H1 (cell line): Measurements from ENCODE around the gene KRT80. TPM values are rescaled to one million over a fixed set of nuclear protein-coding genes. Genes with fewer than 3 reads are reported as not detected.

ENCODE experiments used
- CTCF ChIA-PET: fragments of 300-600 bp; sonication (Branson Sonifier 250); formaldehyde crosslinking; loops from one replicate; lab custom pipeline; 2021; ENCODE audit not compliant: partially characterized antibody; lab: Charles Lee
- POLR2A ChIA-PET: fragments of 300-600 bp; sonication (Branson Sonifier 250); formaldehyde crosslinking; loops from one replicate; lab custom pipeline; 2021; ENCODE audit warnings: inconsistent platforms; ENCODE audit not compliant: partially characterized antibody; lab: Charles Lee
- DNase-seq, 2 experiments: peaks; one replicate each; pipeline versions ENCODE4 v3.0.0 to v3.0.0-alpha.2; 2010 to 2022; ENCODE audit warnings: low spot score in 2 of 2, low read depth in 1 of 2, mixed read lengths in 1 of 2
- FAIRE-seq: peaks from 2 replicates; lab custom pipeline; 2011; peaks lifted over from hg19 to GRCh38; lab: Jason Lieb, UNC
- H2AFZ ChIP-seq: 2 replicates; pipeline ENCODE4 v1.8.1; 2012; ENCODE audit warnings: low read length, inconsistent platforms
- H2AK5ac ChIP-seq: 2 replicates; pipeline ENCODE4 v1.6.1; 2013; ENCODE audit warnings: low read depth, low read length
- H2BK120ac ChIP-seq: replicated peaks from 2 replicates; pipeline ENCODE3; 2013; ENCODE audit warnings: low read depth, low read length, inconsistent platforms
- H2BK12ac ChIP-seq: 2 replicates; pipeline ENCODE4 v1.6.1; 2013; ENCODE audit warnings: low read depth, low read length
- H2BK15ac ChIP-seq: 2 replicates; pipeline ENCODE4 v1.6.1; 2013; ENCODE audit warnings: low read length
- H2BK20ac ChIP-seq: 2 replicates; pipeline ENCODE4 v1.6.1; 2013; ENCODE audit warnings: low read length
- H2BK5ac ChIP-seq: 2 replicates; pipeline ENCODE4 v1.6.1; 2013; ENCODE audit warnings: low read depth, low read length
- H3K14ac ChIP-seq: 2 replicates; pipeline ENCODE4 v1.6.1; 2013; ENCODE audit warnings: inconsistent platforms; ENCODE audit not compliant: insufficient read length
- H3K18ac ChIP-seq: 2 replicates; pipeline ENCODE4 v1.6.1; 2013; ENCODE audit warnings: low read length; ENCODE audit errors: extremely low read depth
- H3K23ac ChIP-seq: 2 replicates; pipeline ENCODE4 v1.6.1; 2013; ENCODE audit warnings: inconsistent platforms; ENCODE audit not compliant: insufficient read length
- H3K23me2 ChIP-seq: 2 replicates; pipeline ENCODE4 v1.6.1; 2013; ENCODE audit warnings: low read depth, low read length
- H3K27ac ChIP-seq: 2 replicates; pipeline ENCODE4 v1.6.1; 2011; ENCODE audit warnings: low read depth, low read length, inconsistent platforms
- H3K27me3 ChIP-seq, 4 experiments: replicated peaks in 1 of 4; 1 replicate in 1 of 4; 2 replicates in 3 of 4; pipeline versions ENCODE4 v1.6.1 to v1.8.1; 2011 to 2013; ENCODE audit warnings: low read length in 3 of 4, mild to moderate bottlenecking in 3 of 4, inconsistent platforms in 2 of 4, mixed read lengths in 2 of 4, moderate library complexity in 1 of 4; ENCODE audit not compliant: control insufficient read depth in 3 of 4, insufficient read depth in 3 of 4; ENCODE audit errors: extremely low read depth in 1 of 4
- H3K36me3 ChIP-seq, 4 experiments: 2 replicates each; pipeline versions ENCODE4 v1.6.1 to v1.8.1; 2011 to 2013; ENCODE audit warnings: mild to moderate bottlenecking in 4 of 4, low read length in 3 of 4, moderate library complexity in 2 of 4, control low read depth in 1 of 4, inconsistent platforms in 1 of 4; ENCODE audit not compliant: insufficient read depth in 4 of 4, control insufficient read depth in 2 of 4
- H3K4ac ChIP-seq: replicated peaks from 2 replicates; pipeline ENCODE3; 2013; ENCODE audit warnings: low read length, low read depth, mixed read lengths, inconsistent platforms; ENCODE audit not compliant: insufficient read length
- H3K4me1 ChIP-seq, 4 experiments: replicated peaks in 1 of 4; 1 replicate in 1 of 4; 2 replicates in 3 of 4; pipeline versions ENCODE4 v1.6.1 to v1.8.1; 2011 to 2013; ENCODE audit warnings: low read length in 3 of 4, inconsistent platforms in 2 of 4, mixed read lengths in 1 of 4; ENCODE audit not compliant: insufficient read depth in 4 of 4, control insufficient read depth in 3 of 4
- H3K4me2 ChIP-seq, 2 experiments: 2 replicates each; pipeline versions ENCODE4 v1.6.1 to v1.8.1; 2011 to 2013; ENCODE audit warnings: low read depth in 2 of 2, low read length in 2 of 2, control low read depth in 1 of 2, inconsistent platforms in 1 of 2, mild to moderate bottlenecking in 1 of 2; ENCODE audit not compliant: insufficient read depth in 1 of 2
- H3K4me3 ChIP-seq, 4 experiments: fragments of 200-600, 300-600 bp in 1 of 4; sonication (generic), shearing (Covaris generic), sonication (Bioruptor Twin) in 1 of 4; 2 replicates each; pipeline versions ENCODE4 v1.5.1 to v1.8.1; 2011 to 2016; ENCODE audit warnings: low read length in 4 of 4, low read depth in 3 of 4, control low read depth in 2 of 4, inconsistent platforms in 2 of 4, mild to moderate bottlenecking in 2 of 4, mixed read lengths in 1 of 4, moderate library complexity in 1 of 4; ENCODE audit not compliant: insufficient read depth in 2 of 4; ENCODE audit errors: extremely low read depth in 1 of 4
- H3K56ac ChIP-seq: replicated peaks from 2 replicates; pipeline ENCODE3; 2013; ENCODE audit warnings: low read depth, mild to moderate bottlenecking, mixed read lengths, low read length, inconsistent platforms; ENCODE audit not compliant: insufficient read length
- H3K79me1 ChIP-seq: 2 replicates; pipeline ENCODE4 v1.6.1; 2013; ENCODE audit warnings: low read depth, low read length, control low read depth
- H3K79me2 ChIP-seq, 2 experiments: 2 replicates each; pipeline versions ENCODE4 v1.6.1 to v1.8.1; 2012 to 2013; ENCODE audit warnings: low read length in 2 of 2, mild to moderate bottlenecking in 2 of 2, inconsistent platforms in 1 of 2; ENCODE audit not compliant: insufficient read depth in 2 of 2, control insufficient read depth in 1 of 2
- H3K9ac ChIP-seq, 4 experiments: replicated peaks in 1 of 4; 1 replicate in 1 of 4; 2 replicates in 3 of 4; pipeline versions ENCODE4 v1.6.1 to v1.8.1; 2011 to 2013; ENCODE audit warnings: low read depth in 3 of 4, low read length in 3 of 4, control low read depth in 2 of 4, mild to moderate bottlenecking in 2 of 4, moderate library complexity in 2 of 4, inconsistent platforms in 1 of 4; ENCODE audit errors: extremely low read depth in 1 of 4
- H3K9me3 ChIP-seq, 2 experiments: 2 replicates each; pipeline versions ENCODE4 v1.6.1 to v1.8.1; 2012 to 2013; ENCODE audit warnings: mild to moderate bottlenecking in 2 of 2, moderate library complexity in 2 of 2, control low read depth in 1 of 2, inconsistent platforms in 1 of 2, low read depth in 1 of 2, low read length in 1 of 2, mixed read lengths in 1 of 2; ENCODE audit not compliant: insufficient read depth in 2 of 2
- H4K20me1 ChIP-seq, 2 experiments: replicated peaks in 1 of 2; 2 replicates each; pipeline versions ENCODE3 to v1.8.1; 2011 to 2013; ENCODE audit warnings: inconsistent platforms in 2 of 2, low read length in 2 of 2, mild to moderate bottlenecking in 1 of 2; ENCODE audit not compliant: insufficient read depth in 2 of 2, control insufficient read depth in 1 of 2
- H4K5ac ChIP-seq: 2 replicates; pipeline ENCODE4 v1.6.1; 2013; ENCODE audit warnings: low read length, low read depth, mixed read lengths, inconsistent platforms; ENCODE audit not compliant: insufficient read length
- H4K8ac ChIP-seq: 2 replicates; pipeline ENCODE4 v1.8.0; 2013; ENCODE audit warnings: mild to moderate bottlenecking, moderate library complexity, low read length, inconsistent platforms; ENCODE audit not compliant: insufficient read depth; ENCODE audit errors: extremely low read depth
- H4K91ac ChIP-seq: replicated peaks from 2 replicates; pipeline ENCODE3; 2013; ENCODE audit warnings: low read length, mixed read lengths, inconsistent platforms; ENCODE audit not compliant: insufficient read length
- BRCA1 ChIP-seq: IDR thresholded peaks from 2 replicates; pipeline ENCODE4 v1.6.1; 2012; ENCODE audit warnings: low read depth, low read length, improper control_type of control experiment
- POLR2A ChIP-seq, 2 experiments: IDR thresholded peaks; 1 replicate in 1 of 2; 2 replicates in 1 of 2; pipeline ENCODE4 v1.6.1; 2011; ENCODE audit warnings: low read depth in 2 of 2, low read length in 2 of 2, mild to moderate bottlenecking in 2 of 2; ENCODE audit errors: control extremely low read depth in 1 of 2
- SIRT6 ChIP-seq: IDR thresholded peaks from one replicate; pipeline ENCODE4 v1.7.1; 2012; ENCODE audit warnings: low read length, inconsistent platforms
- TAF1 ChIP-seq: IDR thresholded peaks from 2 replicates; pipeline ENCODE4 v1.6.1; 2011; ENCODE audit warnings: mild to moderate bottlenecking, low read depth, low read length
- TBP ChIP-seq: IDR thresholded peaks from 2 replicates; pipeline ENCODE4 v1.6.1; 2011; ENCODE audit warnings: low read depth, low read length, improper control_type of control experiment
- WGBS, 2 experiments: shearing (Covaris generic) in 1 of 2; methylation state at CpG; one replicate each; pipeline versions ENCODE4 v1.1.6 to v1.1.7; 2013 to 2015; ENCODE audit warnings: low lambda C conversion rate in 2 of 2, mixed read lengths in 2 of 2, inconsistent platforms in 1 of 2, low coverage in 1 of 2, missing lambda C conversion rate in 1 of 2; ENCODE audit not compliant: insufficient replicate concordance in 2 of 2, insufficient coverage in 1 of 2, insufficient read length in 1 of 2; ENCODE audit errors: extremely low coverage in 1 of 2, missing lambda C conversion rate in 1 of 2; 5-methylcytosine and 5-hydroxymethylcytosine counted together
- polyA plus RNA-seq, 7 experiments: library from polyadenylated mRNA; depleted of rRNA in 3 of 7; stranded (reverse) in 5 of 7; unstranded in 2 of 7; fragments of >200 nt in 5 of 7; fragments of 200-250 nt in 2 of 7; gene quantifications; 1 replicate in 5 of 7; 2 replicates in 1 of 7; 4 replicates in 1 of 7; pipeline versions ENCODE4 v1.2.1 to v1.2.3, GENCODE V29; 2011 to 2013; ENCODE audit warnings: missing spikeins in 2 of 7, mixed read lengths in 2 of 7
- total RNA-seq: library from RNA; stranded (reverse); fragmentation: NEBNext Ultra II Directional; extraction: Animal tissue kit (Norgen Biotek cat#: 25700); gene quantifications from 2 replicates; pipeline ENCODE4 v1.2.1, GENCODE V29; 2021
- TF ChIP-seq, protein P1 (sequence below): IDR thresholded peaks from 2 replicates; pipeline ENCODE4 v1.6.1; 2011; ENCODE audit warnings: low read length, improper control_type of control experiment

Gene KRT80
- total and polyA plus RNA-seq, 2 of the 8 experiments (the other 6 are each of a cell fraction or from before 2014, with no cell fraction given), result 0.05 TPM; not detected in 1

DNA sequence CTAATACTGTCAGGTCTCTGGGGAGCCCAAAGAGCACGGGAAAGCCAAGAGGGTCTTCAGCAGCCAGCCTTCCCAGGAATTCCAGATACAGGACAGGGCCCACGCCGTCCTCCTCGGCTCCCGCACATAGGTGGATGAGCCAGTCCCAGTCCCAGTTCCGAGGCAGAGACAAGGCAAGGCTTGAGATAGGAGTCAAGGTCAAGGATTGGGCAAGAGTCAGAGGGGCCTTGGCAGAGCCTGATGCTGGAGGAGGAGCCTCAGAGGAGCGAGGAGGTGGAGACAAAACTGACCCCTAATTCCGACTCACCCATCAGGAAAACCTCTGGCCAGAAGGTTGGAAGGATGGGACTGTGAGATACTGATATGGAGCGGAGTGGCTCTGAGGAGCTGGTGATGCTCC is 21.0 kb downstream of the KRT80 start:
- H3K14ac ChIP-seq, result no peak overlapping the region
- no peak overlapping the region for H2BK5ac ChIP-seq
- no peak for FAIRE-seq
- DNase-seq, result no peak
- no peaks in the 10 kb centered on the region for H3K79me1 ChIP-seq
- H3K27me3 ChIP-seq, result no peaks in the 10 kb centered on the region
- no peak overlapping the region for H3K9ac ChIP-seq
- no peak overlapping the region for H3K4ac ChIP-seq
- no peak for TF ChIP-seq POLR2A (IDR thresholded peaks at IDR 0.05; ENCODE audit: control extremely low read depth in 1 of 2, low read depth in 2 of 2, low read length in 2 of 2)
- no peak for TF ChIP-seq BRCA1
- TF ChIP-seq, protein P1, sequence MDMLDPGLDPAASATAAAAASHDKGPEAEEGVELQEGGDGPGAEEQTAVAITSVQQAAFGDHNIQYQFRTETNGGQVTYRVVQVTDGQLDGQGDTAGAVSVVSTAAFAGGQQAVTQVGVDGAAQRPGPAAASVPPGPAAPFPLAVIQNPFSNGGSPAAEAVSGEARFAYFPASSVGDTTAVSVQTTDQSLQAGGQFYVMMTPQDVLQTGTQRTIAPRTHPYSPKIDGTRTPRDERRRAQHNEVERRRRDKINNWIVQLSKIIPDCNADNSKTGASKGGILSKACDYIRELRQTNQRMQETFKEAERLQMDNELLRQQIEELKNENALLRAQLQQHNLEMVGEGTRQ, result no peak
- TF ChIP-seq SIRT6, result no peak
- TF ChIP-seq TAF1, result no peak
- TF ChIP-seq TBP, result no peak
- no peak overlapping the region for H4K5ac ChIP-seq
- H3K23me2 ChIP-seq, result no peaks in the 10 kb centered on the region
- no peak overlapping the region for H2BK120ac ChIP-seq
- H2BK15ac ChIP-seq, result no peak overlapping the region
- H2AK5ac ChIP-seq, result no peak overlapping the region
- H3K56ac ChIP-seq, result no peak overlapping the region
- H2AFZ ChIP-seq, result no peak overlapping the region
- no peak overlapping the region for H3K18ac ChIP-seq
- no peak overlapping the region for H3K4me2 ChIP-seq
- H2BK20ac ChIP-seq, result no peak overlapping the region
- H3K79me2 ChIP-seq, result no peaks in the 10 kb centered on the region
- ChIA-PET POLR2A (interaction anchor here (0.7 kb wide), 1 partner anchor 809 kb away, joined by 3 read pairs; no protein-coding TSS in a partner anchor), CTCF (interaction anchor here (0.7 to 16.8 kb wide), 16 partner anchors 12 to 214 kb away, joined by 3 to 108 read pairs (median 4); partner anchors contain the start of genes KRT80 and KRT84)
- H4K91ac ChIP-seq, result peak overlapping the region; percentile 37
- H2BK12ac ChIP-seq, result no peak overlapping the region
- H3K4me1 ChIP-seq, result no peaks in the 10 kb centered on the region
- no peak overlapping the region for H3K23ac ChIP-seq
- H3K36me3 ChIP-seq, result no peaks in the 10 kb centered on the region
- no peak overlapping the region for H3K4me3 ChIP-seq
- H4K8ac ChIP-seq, result no peak overlapping the region
- H3K9me3 ChIP-seq, result no peaks in the 10 kb centered on the region
- no peaks in the 10 kb centered on the region for H4K20me1 ChIP-seq
- H3K27ac ChIP-seq, result no peak overlapping the region
- 73% methylated on average over 9 of the region's 9 CpGs; no CpG with 5 or more reads in 1 of the 2 experiments for WGBS, 2 experiments
